ENCODE data around the gene POMP.

GRCh38 chr13:28621449-28621848, 37.5 kb upstream of the POMP start:
- TF ChIP-seq CTCF (conservative IDR thresholded peaks at IDR 0.05 in 1 of 2, IDR thresholded peaks at IDR 0.05 in 1 of 2; ENCODE audit: low read depth in 1 of 2, low read length in 2 of 2) = no peak
- no peak for TF ChIP-seq EZH2 (IDR thresholded peaks at IDR 0.05; ENCODE audit: low read length, missing control alignments)
